ENCODE data around the gene LCOR. TPM values are rescaled to one million over a fixed set of nuclear protein-coding genes. Genes with fewer than 3 reads are reported as not detected.

LCOR gene
- total and polyA plus RNA-seq, 9 of the 15 experiments (the other 6 are each of a cell fraction or from before 2014, with no cell fraction given), result 3.6 to 25.2 (median 14.4) TPM

DNA sequence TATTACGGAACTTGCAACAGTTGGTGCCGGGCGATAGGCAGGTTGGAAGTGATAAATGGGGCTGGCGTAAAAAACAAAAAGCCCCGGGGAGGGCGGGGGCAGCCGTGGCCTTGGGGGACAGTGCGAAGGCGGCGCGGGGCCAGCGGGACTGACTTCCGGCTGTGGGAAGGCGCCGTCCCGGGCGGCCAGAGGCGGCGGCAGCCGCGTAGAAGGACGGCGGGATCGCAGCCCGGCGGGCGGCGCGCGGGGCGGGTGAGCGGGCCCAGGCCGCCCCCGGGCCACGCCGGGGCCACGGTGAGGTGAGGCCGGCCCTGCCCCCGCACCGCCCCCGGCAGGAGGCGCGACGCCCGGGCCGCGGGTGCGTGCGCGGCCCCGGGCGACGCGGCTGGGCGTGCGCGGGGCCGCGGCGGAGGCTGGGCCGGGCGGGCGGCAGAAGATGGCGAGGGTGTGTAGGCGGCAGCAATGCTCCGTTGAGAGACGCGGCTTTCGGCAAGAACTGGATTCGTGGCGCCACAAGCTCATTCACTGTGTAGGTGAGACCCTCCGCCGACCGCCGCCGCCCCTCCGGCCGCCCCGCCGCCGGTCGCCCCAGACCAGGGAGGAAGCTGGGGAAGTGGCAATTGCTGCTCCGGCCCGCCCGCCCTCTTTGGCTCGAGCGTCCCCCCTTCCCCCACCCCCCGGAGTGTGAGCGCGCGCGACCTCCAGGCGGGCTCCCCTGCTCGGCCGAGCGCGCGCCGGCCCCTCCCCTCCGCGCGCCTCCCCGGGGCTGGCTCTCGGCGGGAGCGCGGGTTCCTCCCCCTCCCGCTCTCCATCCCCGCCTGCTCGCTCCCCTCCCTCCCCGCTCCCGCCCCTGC lies at the start of gene LCOR (continued):
- TF ChIP-seq NR2C2 (CRISPR knock-in tag; IDR thresholded peaks at IDR 0.05) (no peak), NR2C2 (tag; IDR thresholded peaks at IDR 0.05) (peak; percentile 79), TAF1 (IDR thresholded peaks at IDR 0.05; ENCODE audit: control insufficient read depth, extremely low read depth, insufficient read depth, low read length, severe bottlenecking) (peak; percentile 62), NFYB (IDR thresholded peaks at IDR 0.05; ENCODE audit: extremely low read depth, insufficient read length) (no peak), HNRNPL (IDR thresholded peaks at IDR 0.05; ENCODE audit: low read depth, low read length) (no peak), EP300 (IDR thresholded peaks at IDR 0.05; ENCODE audit: low read length) (peak; percentile 81), SNRNP70 (optimal IDR thresholded peaks at IDR 0.05; ENCODE audit: low read depth, low read length) (no peak), THRAP3 (IDR thresholded peaks at IDR 0.05; ENCODE audit: borderline replicate concordance) (no peak), ZNF57 (CRISPR knock-in tag; IDR thresholded peaks at IDR 0.05) (no peak), ZFP36 (IDR thresholded peaks at IDR 0.05; ENCODE audit: low read depth, low read length, partially characterized antibody) (no peak), FOXM1 (IDR thresholded peaks at IDR 0.05; ENCODE audit: low read depth) (no peak), FOXM1 (CRISPR knock-in tag; IDR thresholded peaks at IDR 0.05; ENCODE audit: low read depth) (no peak), TFAM (CRISPR knock-in tag; conservative IDR thresholded peaks at IDR 0.05) (no peak), LCOR (CRISPR knock-in tag; IDR thresholded peaks at IDR 0.05) (no peak), ZNF165 (CRISPR knock-in tag; IDR thresholded peaks at IDR 0.05; ENCODE audit: borderline replicate concordance) (no peak)
- TF ChIP-seq, protein P1, sequence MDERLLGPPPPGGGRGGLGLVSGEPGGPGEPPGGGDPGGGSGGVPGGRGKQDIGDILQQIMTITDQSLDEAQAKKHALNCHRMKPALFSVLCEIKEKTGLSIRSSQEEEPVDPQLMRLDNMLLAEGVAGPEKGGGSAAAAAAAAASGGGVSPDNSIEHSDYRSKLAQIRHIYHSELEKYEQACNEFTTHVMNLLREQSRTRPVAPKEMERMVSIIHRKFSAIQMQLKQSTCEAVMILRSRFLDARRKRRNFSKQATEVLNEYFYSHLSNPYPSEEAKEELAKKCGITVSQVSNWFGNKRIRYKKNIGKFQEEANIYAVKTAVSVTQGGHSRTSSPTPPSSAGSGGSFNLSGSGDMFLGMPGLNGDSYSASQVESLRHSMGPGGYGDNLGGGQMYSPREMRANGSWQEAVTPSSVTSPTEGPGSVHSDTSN (CRISPR knock-in tag; IDR thresholded peaks at IDR 0.05; ENCODE audit: low read depth), result no peak
- TF ChIP-seq, protein P1 (tag; conservative IDR thresholded peaks at IDR 0.05; ENCODE audit: low read depth), result peak; percentile 73; the same call in 1 of the 2 replicates
- TF ChIP-seq, protein P2, sequence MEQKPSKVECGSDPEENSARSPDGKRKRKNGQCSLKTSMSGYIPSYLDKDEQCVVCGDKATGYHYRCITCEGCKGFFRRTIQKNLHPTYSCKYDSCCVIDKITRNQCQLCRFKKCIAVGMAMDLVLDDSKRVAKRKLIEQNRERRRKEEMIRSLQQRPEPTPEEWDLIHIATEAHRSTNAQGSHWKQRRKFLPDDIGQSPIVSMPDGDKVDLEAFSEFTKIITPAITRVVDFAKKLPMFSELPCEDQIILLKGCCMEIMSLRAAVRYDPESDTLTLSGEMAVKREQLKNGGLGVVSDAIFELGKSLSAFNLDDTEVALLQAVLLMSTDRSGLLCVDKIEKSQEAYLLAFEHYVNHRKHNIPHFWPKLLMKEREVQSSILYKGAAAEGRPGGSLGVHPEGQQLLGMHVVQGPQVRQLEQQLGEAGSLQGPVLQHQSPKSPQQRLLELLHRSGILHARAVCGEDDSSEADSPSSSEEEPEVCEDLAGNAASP (IDR thresholded peaks at IDR 0.05), result no peak
- TF ChIP-seq, protein P3, sequence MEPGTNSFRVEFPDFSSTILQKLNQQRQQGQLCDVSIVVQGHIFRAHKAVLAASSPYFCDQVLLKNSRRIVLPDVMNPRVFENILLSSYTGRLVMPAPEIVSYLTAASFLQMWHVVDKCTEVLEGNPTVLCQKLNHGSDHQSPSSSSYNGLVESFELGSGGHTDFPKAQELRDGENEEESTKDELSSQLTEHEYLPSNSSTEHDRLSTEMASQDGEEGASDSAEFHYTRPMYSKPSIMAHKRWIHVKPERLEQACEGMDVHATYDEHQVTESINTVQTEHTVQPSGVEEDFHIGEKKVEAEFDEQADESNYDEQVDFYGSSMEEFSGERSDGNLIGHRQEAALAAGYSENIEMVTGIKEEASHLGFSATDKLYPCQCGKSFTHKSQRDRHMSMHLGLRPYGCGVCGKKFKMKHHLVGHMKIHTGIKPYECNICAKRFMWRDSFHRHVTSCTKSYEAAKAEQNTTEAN (CRISPR knock-in tag; IDR thresholded peaks at IDR 0.05), result no peak
- TF ChIP-seq, protein P4, sequence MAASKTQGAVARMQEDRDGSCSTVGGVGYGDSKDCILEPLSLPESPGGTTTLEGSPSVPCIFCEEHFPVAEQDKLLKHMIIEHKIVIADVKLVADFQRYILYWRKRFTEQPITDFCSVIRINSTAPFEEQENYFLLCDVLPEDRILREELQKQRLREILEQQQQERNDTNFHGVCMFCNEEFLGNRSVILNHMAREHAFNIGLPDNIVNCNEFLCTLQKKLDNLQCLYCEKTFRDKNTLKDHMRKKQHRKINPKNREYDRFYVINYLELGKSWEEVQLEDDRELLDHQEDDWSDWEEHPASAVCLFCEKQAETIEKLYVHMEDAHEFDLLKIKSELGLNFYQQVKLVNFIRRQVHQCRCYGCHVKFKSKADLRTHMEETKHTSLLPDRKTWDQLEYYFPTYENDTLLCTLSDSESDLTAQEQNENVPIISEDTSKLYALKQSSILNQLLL (CRISPR knock-in tag; IDR thresholded peaks at IDR 0.05; ENCODE audit: borderline replicate concordance), result no peak
- TF ChIP-seq, protein P5, sequence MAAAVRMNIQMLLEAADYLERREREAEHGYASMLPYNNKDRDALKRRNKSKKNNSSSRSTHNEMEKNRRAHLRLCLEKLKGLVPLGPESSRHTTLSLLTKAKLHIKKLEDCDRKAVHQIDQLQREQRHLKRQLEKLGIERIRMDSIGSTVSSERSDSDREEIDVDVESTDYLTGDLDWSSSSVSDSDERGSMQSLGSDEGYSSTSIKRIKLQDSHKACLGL (CRISPR knock-in tag; IDR thresholded peaks at IDR 0.05; ENCODE audit: borderline replicate concordance, poor library complexity, severe bottlenecking), result no peak
